Activated naive CD8-positive, alpha-beta T cell treated with anti-CD3 and anti-CD28 coated beads, Interleukin-2, amount 10 ng/mL, durations not matched to agents 7 days and 5 days (primary cell): ENCODE results near the gene WNT5B. TPM values are rescaled to one million over a fixed set of nuclear protein-coding genes. Genes with fewer than 3 reads are reported as not detected.

Source experiments
- ATAC-seq: fragments of 150-1000 bp; cut with Tn5 transposase; one replicate; pipeline ENCODE4 v1.10.0; 2021; ENCODE audit warnings: low read depth, moderate library complexity
- POLR2A ChIA-PET: fragments of 350-600 bp; sonication (Branson Sonifier 250); formaldehyde crosslinking; loops from one replicate; lab custom pipeline; 2021; ENCODE audit warnings: antibody characterized with exemption; lab: Charles Lee
- DNase-seq: peaks from one replicate; pipeline ENCODE4 v3.0.0; 2021
- H3K27ac Mint-ChIP-seq: one replicate; pipeline ENCODE4 v1.8.0; 2022; ENCODE audit warnings: mild to moderate bottlenecking, mixed read lengths
- H3K27me3 Mint-ChIP-seq: one replicate; pipeline ENCODE4 v1.8.0; 2022; ENCODE audit warnings: mild to moderate bottlenecking, moderate library complexity, mixed read lengths
- H3K36me3 Mint-ChIP-seq: one replicate; pipeline ENCODE4 v1.8.0; 2021; ENCODE audit warnings: mild to moderate bottlenecking, mixed read lengths
- H3K4me1 Mint-ChIP-seq: one replicate; pipeline ENCODE4 v1.8.0; 2021; ENCODE audit warnings: mixed read lengths
- H3K4me3 Mint-ChIP-seq: one replicate; pipeline ENCODE4 v1.8.0; 2022; ENCODE audit warnings: mild to moderate bottlenecking, moderate library complexity, mixed read lengths
- H3K9me3 Mint-ChIP-seq: one replicate; pipeline ENCODE4 v1.8.0; 2021; ENCODE audit warnings: mixed read lengths
- total RNA-seq, 2 experiments: library from RNA; stranded (reverse); gene quantifications; one replicate each; pipeline ENCODE4 v1.2.3, GENCODE V29; 2021

Gene WNT5B
- total RNA-seq, 2 experiments from 2014 or later, result not detected

- Mint-ChIP-seq H3K9me3 (no peaks in the 10 kb centered on the region), H3K4me3 (peak overlapping the region; percentile 83), H3K27ac (peak overlapping the region; percentile 27), H3K27me3 (peaks cover 2% of the 10 kb centered on the region), H3K4me1 (peaks cover 29% of the 10 kb centered on the region), H3K36me3 (peaks cover 3% of the 10 kb centered on the region)
- DNase-seq (peak; percentile 63), ATAC-seq (peak; percentile 69)
- POLR2A ChIA-PET, result interaction anchor here (0.6 to 0.8 kb wide), 2 partner anchors 11 to 12 kb away, joined by 4 read pairs; partner anchors contain the start of gene FBXL14
These were observed 23.7 kb upstream of the WNT5B start for GRCh38 chr12:1605129-1606020.

GRCh38 chr12:1606021-1606622 lies 22.9 kb upstream of the WNT5B start:
- no peak overlapping the region for H3K27ac Mint-ChIP-seq
- H3K36me3 Mint-ChIP-seq, result peaks cover 3% of the 10 kb centered on the region
- H3K9me3 Mint-ChIP-seq, result no peaks in the 10 kb centered on the region
- peaks cover 5% of the 10 kb centered on the region for H3K27me3 Mint-ChIP-seq
- peaks cover 26% of the 10 kb centered on the region for H3K4me1 Mint-ChIP-seq
- no peak for DNase-seq
- POLR2A ChIA-PET, result interaction anchor here (0.8 kb wide), 1 partner anchor 11 kb away, joined by 4 read pairs; the partner anchor contains the start of gene FBXL14
- no peak for ATAC-seq
- peak overlapping the region; percentile 83 for H3K4me3 Mint-ChIP-seq

- ATAC-seq, result no peak
- Mint-ChIP-seq H3K27me3 (peaks cover 18% of the 10 kb centered on the region), H3K4me1 (peaks cover 15% of the 10 kb centered on the region), H3K9me3 (no peaks in the 10 kb centered on the region), H3K36me3 (no peaks in the 10 kb centered on the region), H3K27ac (no peak overlapping the region), H3K4me3 (no peak overlapping the region)
- POLR2A ChIA-PET, result no interaction called here
- DNase-seq, result no peak
These were observed 20.9 kb upstream of the WNT5B start for GRCh38 chr12:1607940-1608712.

GRCh38 chr12:1608713-1609119 lies 20.3 kb upstream of the WNT5B start:
- ATAC-seq (no peak), DNase-seq (no peak)
- no peaks in the 10 kb centered on the region for H3K36me3 Mint-ChIP-seq
- peaks cover 23% of the 10 kb centered on the region for H3K27me3 Mint-ChIP-seq
- H3K4me1 Mint-ChIP-seq, result peaks cover 15% of the 10 kb centered on the region
- POLR2A ChIA-PET, result no interaction called here
- H3K9me3 Mint-ChIP-seq, result no peaks in the 10 kb centered on the region
- H3K4me3 Mint-ChIP-seq, result no peak overlapping the region
- no peak overlapping the region for H3K27ac Mint-ChIP-seq

- no peaks in the 10 kb centered on the region for H3K9me3 Mint-ChIP-seq
- H3K4me1 Mint-ChIP-seq, result peaks cover 8% of the 10 kb centered on the region
- H3K27me3 Mint-ChIP-seq, result peaks cover 27% of the 10 kb centered on the region
- H3K36me3 Mint-ChIP-seq, result no peaks in the 10 kb centered on the region
- ATAC-seq (no peak), DNase-seq (no peak)
- POLR2A ChIA-PET, result no interaction called here
- no peak overlapping the region for H3K27ac Mint-ChIP-seq
- no peak overlapping the region for H3K4me3 Mint-ChIP-seq
These were observed 18.9 kb upstream of the WNT5B start for GRCh38 chr12:1610072-1610643.

- peaks cover 7% of the 10 kb centered on the region for H3K4me1 Mint-ChIP-seq
- POLR2A ChIA-PET, result no interaction called here
- DNase-seq (no peak), ATAC-seq (no peak)
- H3K4me3 Mint-ChIP-seq, result no peak overlapping the region
- H3K9me3 Mint-ChIP-seq, result no peaks in the 10 kb centered on the region
- H3K27ac Mint-ChIP-seq, result no peak overlapping the region
- no peaks in the 10 kb centered on the region for H3K36me3 Mint-ChIP-seq
- H3K27me3 Mint-ChIP-seq, result peaks cover 29% of the 10 kb centered on the region
These were observed 17.0 kb upstream of the WNT5B start for GRCh38 chr12:1611803-1612572.

- peaks cover 33% of the 10 kb centered on the region for H3K27me3 Mint-ChIP-seq
- H3K36me3 Mint-ChIP-seq, result no peaks in the 10 kb centered on the region
- no peak overlapping the region for H3K4me3 Mint-ChIP-seq
- no peaks in the 10 kb centered on the region for H3K9me3 Mint-ChIP-seq
- H3K4me1 Mint-ChIP-seq, result peaks cover 9% of the 10 kb centered on the region
- POLR2A ChIA-PET, result no interaction called here
- H3K27ac Mint-ChIP-seq, result no peak overlapping the region
- no peak for ATAC-seq
- no peak for DNase-seq
These were observed 15.2 kb upstream of the WNT5B start for GRCh38 chr12:1613860-1614259.

- Mint-ChIP-seq H3K27me3 (peaks cover 34% of the 10 kb centered on the region), H3K4me1 (peaks cover 9% of the 10 kb centered on the region), H3K36me3 (no peaks in the 10 kb centered on the region), H3K9me3 (no peaks in the 10 kb centered on the region), H3K27ac (no peak overlapping the region), H3K4me3 (no peak overlapping the region)
- no peak for DNase-seq
- POLR2A ChIA-PET, result no interaction called here
- ATAC-seq, result no peak
These were observed 14.7 kb upstream of the WNT5B start for GRCh38 chr12:1614360-1614759.

GRCh38 chr12:1616233-1617066 lies 12.6 kb upstream of the WNT5B start:
- POLR2A ChIA-PET, result no interaction called here
- H3K36me3 Mint-ChIP-seq, result no peaks in the 10 kb centered on the region
- peaks cover 31% of the 10 kb centered on the region for H3K27me3 Mint-ChIP-seq
- ATAC-seq, result no peak
- H3K27ac Mint-ChIP-seq, result no peak overlapping the region
- no peak for DNase-seq
- H3K4me3 Mint-ChIP-seq, result peak overlapping the region; percentile 15
- no peaks in the 10 kb centered on the region for H3K9me3 Mint-ChIP-seq
- H3K4me1 Mint-ChIP-seq, result peaks cover 17% of the 10 kb centered on the region

GRCh38 chr12:1618489-1618888 lies 10.5 kb upstream of the WNT5B start:
- no peak for DNase-seq
- Mint-ChIP-seq H3K36me3 (no peaks in the 10 kb centered on the region), H3K4me3 (no peak overlapping the region), H3K27ac (no peak overlapping the region), H3K27me3 (peaks cover 20% of the 10 kb centered on the region), H3K9me3 (no peaks in the 10 kb centered on the region), H3K4me1 (peaks cover 17% of the 10 kb centered on the region)
- POLR2A ChIA-PET, result no interaction called here
- no peak for ATAC-seq

- Mint-ChIP-seq H3K4me3 (no peak overlapping the region), H3K36me3 (no peaks in the 10 kb centered on the region), H3K27me3 (peaks cover 18% of the 10 kb centered on the region), H3K27ac (no peak overlapping the region), H3K4me1 (peaks cover 17% of the 10 kb centered on the region), H3K9me3 (no peaks in the 10 kb centered on the region)
- DNase-seq, result no peak
- ATAC-seq, result no peak
- POLR2A ChIA-PET, result no interaction called here
These were observed 9.9 kb upstream of the WNT5B start for GRCh38 chr12:1619159-1619558.

GRCh38 chr12:1619587-1619986 lies 9.4 kb upstream of the WNT5B start:
- no peak overlapping the region for H3K4me3 Mint-ChIP-seq
- POLR2A ChIA-PET, result no interaction called here
- peaks cover 17% of the 10 kb centered on the region for H3K4me1 Mint-ChIP-seq
- no peak overlapping the region for H3K27ac Mint-ChIP-seq
- DNase-seq, result no peak
- ATAC-seq, result no peak
- no peaks in the 10 kb centered on the region for H3K9me3 Mint-ChIP-seq
- H3K27me3 Mint-ChIP-seq, result peaks cover 17% of the 10 kb centered on the region
- H3K36me3 Mint-ChIP-seq, result no peaks in the 10 kb centered on the region
